Measurements from ENCODE around the gene TMEM198. TPM values are rescaled to one million over a fixed set of nuclear protein-coding genes. Genes with fewer than 3 reads are reported as not detected.

Gene TMEM198
- total and polyA plus RNA-seq, 9 of the 15 experiments (the other 6 are each of a cell fraction or from before 2014, with no cell fraction given): 0.03 to 3.8 (median 1.0) TPM

DNA sequence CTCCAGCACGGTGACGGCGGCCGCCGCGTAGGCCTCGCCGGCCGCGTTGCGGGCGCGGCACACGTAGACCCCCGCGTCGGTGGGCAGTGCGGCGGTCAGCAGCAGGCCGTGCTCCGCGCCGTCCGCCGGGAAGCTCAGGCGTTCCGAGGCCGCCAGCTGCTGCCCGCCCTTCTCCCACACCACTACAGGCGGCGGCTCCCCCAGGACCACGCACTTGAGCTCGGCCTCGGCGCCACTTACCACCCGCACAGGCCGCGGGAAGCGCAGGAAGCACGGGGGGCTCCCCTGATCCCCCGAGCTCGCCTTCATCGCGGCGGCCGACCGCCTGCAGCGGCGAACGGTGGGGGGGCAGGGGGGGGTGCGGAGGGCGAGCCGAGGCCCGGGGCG, 27.1 kb downstream of the TMEM198 start (continued):
- TF ChIP-seq, protein P1, sequence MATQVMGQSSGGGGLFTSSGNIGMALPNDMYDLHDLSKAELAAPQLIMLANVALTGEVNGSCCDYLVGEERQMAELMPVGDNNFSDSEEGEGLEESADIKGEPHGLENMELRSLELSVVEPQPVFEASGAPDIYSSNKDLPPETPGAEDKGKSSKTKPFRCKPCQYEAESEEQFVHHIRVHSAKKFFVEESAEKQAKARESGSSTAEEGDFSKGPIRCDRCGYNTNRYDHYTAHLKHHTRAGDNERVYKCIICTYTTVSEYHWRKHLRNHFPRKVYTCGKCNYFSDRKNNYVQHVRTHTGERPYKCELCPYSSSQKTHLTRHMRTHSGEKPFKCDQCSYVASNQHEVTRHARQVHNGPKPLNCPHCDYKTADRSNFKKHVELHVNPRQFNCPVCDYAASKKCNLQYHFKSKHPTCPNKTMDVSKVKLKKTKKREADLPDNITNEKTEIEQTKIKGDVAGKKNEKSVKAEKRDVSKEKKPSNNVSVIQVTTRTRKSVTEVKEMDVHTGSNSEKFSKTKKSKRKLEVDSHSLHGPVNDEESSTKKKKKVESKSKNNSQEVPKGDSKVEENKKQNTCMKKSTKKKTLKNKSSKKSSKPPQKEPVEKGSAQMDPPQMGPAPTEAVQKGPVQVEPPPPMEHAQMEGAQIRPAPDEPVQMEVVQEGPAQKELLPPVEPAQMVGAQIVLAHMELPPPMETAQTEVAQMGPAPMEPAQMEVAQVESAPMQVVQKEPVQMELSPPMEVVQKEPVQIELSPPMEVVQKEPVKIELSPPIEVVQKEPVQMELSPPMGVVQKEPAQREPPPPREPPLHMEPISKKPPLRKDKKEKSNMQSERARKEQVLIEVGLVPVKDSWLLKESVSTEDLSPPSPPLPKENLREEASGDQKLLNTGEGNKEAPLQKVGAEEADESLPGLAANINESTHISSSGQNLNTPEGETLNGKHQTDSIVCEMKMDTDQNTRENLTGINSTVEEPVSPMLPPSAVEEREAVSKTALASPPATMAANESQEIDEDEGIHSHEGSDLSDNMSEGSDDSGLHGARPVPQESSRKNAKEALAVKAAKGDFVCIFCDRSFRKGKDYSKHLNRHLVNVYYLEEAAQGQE (IDR thresholded peaks at IDR 0.05; ENCODE audit: borderline replicate concordance): no peak
- TF ChIP-seq, protein P1 (CRISPR knock-in tag; IDR thresholded peaks at IDR 0.05; ENCODE audit: low read depth): 0 out of 2 replicates have a peak, but pooled peaks have one; percentile 29
- TF ChIP-seq SIRT6 (IDR thresholded peaks at IDR 0.05; ENCODE audit: low read depth, low read length): no peak
- TF ChIP-seq NONO (IDR thresholded peaks at IDR 0.05; ENCODE audit: low read depth in 2 of 2, low read length in 1 of 2): 0 out of 4 replicates have a peak, but pooled peaks of 1 of the 2 experiments have one; percentile 31
- TF ChIP-seq BRD9 (IDR thresholded peaks at IDR 0.05; ENCODE audit: low read depth, partially characterized antibody): no peak
- TF ChIP-seq, protein P2, sequence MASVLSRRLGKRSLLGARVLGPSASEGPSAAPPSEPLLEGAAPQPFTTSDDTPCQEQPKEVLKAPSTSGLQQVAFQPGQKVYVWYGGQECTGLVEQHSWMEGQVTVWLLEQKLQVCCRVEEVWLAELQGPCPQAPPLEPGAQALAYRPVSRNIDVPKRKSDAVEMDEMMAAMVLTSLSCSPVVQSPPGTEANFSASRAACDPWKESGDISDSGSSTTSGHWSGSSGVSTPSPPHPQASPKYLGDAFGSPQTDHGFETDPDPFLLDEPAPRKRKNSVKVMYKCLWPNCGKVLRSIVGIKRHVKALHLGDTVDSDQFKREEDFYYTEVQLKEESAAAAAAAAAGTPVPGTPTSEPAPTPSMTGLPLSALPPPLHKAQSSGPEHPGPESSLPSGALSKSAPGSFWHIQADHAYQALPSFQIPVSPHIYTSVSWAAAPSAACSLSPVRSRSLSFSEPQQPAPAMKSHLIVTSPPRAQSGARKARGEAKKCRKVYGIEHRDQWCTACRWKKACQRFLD (CRISPR knock-in tag; IDR thresholded peaks at IDR 0.05): no peak
- TF ChIP-seq, protein P3, sequence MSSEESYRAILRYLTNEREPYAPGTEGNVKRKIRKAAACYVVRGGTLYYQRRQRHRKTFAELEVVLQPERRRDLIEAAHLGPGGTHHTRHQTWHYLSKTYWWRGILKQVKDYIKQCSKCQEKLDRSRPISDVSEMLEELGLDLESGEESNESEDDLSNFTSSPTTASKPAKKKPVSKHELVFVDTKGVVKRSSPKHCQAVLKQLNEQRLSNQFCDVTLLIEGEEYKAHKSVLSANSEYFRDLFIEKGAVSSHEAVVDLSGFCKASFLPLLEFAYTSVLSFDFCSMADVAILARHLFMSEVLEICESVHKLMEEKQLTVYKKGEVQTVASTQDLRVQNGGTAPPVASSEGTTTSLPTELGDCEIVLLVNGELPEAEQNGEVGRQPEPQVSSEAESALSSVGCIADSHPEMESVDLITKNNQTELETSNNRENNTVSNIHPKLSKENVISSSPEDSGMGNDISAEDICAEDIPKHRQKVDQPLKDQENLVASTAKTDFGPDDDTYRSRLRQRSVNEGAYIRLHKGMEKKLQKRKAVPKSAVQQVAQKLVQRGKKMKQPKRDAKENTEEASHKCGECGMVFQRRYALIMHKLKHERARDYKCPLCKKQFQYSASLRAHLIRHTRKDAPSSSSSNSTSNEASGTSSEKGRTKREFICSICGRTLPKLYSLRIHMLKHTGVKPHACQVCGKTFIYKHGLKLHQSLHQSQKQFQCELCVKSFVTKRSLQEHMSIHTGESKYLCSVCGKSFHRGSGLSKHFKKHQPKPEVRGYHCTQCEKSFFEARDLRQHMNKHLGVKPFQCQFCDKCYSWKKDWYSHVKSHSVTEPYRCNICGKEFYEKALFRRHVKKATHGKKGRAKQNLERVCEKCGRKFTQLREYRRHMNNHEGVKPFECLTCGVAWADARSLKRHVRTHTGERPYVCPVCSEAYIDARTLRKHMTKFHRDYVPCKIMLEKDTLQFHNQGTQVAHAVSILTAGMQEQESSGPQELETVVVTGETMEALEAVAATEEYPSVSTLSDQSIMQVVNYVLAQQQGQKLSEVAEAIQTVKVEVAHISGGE (CRISPR knock-in tag; IDR thresholded peaks at IDR 0.05): no peak
- peak; percentile 18 for TF ChIP-seq RBFOX2 (IDR thresholded peaks at IDR 0.05; ENCODE audit: low read depth, low read length)
- TF ChIP-seq, protein P4, sequence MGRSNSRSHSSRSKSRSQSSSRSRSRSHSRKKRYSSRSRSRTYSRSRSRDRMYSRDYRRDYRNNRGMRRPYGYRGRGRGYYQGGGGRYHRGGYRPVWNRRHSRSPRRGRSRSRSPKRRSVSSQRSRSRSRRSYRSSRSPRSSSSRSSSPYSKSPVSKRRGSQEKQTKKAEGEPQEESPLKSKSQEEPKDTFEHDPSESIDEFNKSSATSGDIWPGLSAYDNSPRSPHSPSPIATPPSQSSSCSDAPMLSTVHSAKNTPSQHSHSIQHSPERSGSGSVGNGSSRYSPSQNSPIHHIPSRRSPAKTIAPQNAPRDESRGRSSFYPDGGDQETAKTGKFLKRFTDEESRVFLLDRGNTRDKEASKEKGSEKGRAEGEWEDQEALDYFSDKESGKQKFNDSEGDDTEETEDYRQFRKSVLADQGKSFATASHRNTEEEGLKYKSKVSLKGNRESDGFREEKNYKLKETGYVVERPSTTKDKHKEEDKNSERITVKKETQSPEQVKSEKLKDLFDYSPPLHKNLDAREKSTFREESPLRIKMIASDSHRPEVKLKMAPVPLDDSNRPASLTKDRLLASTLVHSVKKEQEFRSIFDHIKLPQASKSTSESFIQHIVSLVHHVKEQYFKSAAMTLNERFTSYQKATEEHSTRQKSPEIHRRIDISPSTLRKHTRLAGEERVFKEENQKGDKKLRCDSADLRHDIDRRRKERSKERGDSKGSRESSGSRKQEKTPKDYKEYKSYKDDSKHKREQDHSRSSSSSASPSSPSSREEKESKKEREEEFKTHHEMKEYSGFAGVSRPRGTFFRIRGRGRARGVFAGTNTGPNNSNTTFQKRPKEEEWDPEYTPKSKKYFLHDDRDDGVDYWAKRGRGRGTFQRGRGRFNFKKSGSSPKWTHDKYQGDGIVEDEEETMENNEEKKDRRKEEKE (IDR thresholded peaks at IDR 0.05; ENCODE audit: borderline replicate concordance in 1 of 2, control insufficient read depth in 1 of 2, low read depth in 2 of 2, low read length in 1 of 2): no peak
- TF ChIP-seq PHF8 (IDR thresholded peaks at IDR 0.05; ENCODE audit: borderline replicate concordance, low read length): peak; percentile 59; the same call in 1 of the 2 replicates

All from K562 (cell line).